Nephron progenitor cell (in vitro differentiated cells): ENCODE measurements around the gene DYRK4.
A peak's percentile ranks its signal among the peaks of the same experiment; 100 is the strongest.

Source experiments
- DNase-seq: peaks from one replicate; pipeline ENCODE4 v3.0.0; 2021
- H3K27ac Mint-ChIP-seq: 2 replicates; pipeline ENCODE4 v1.8.0; 2021; ENCODE audit warnings: mild to moderate bottlenecking, moderate library complexity, mixed read lengths
- H3K27me3 Mint-ChIP-seq: 2 replicates; pipeline ENCODE4 v1.8.0; 2021; ENCODE audit warnings: mild to moderate bottlenecking, low read depth, mixed read lengths; ENCODE audit not compliant: poor library complexity
- H3K36me3 Mint-ChIP-seq: 2 replicates; pipeline ENCODE4 v1.8.0; 2021; ENCODE audit warnings: low read depth, mixed read lengths
- H3K4me1 Mint-ChIP-seq: 2 replicates; pipeline ENCODE4 v1.8.0; 2021; ENCODE audit warnings: mixed read lengths
- H3K4me3 Mint-ChIP-seq: 2 replicates; pipeline ENCODE4 v1.8.0; 2021; ENCODE audit warnings: mild to moderate bottlenecking, moderate library complexity, mixed read lengths
- H3K9me3 Mint-ChIP-seq: 2 replicates; pipeline ENCODE4 v1.8.0; 2021; ENCODE audit warnings: mild to moderate bottlenecking, moderate library complexity, mixed read lengths
- CTCF ChIP-seq: fragments of 200-600 bp; sonication (generic); IDR thresholded peaks from 2 replicates; pipeline ENCODE4 v1.5.0; 2021; ENCODE audit warnings: antibody characterized with exemption

The DYRK4 gene

DNA sequence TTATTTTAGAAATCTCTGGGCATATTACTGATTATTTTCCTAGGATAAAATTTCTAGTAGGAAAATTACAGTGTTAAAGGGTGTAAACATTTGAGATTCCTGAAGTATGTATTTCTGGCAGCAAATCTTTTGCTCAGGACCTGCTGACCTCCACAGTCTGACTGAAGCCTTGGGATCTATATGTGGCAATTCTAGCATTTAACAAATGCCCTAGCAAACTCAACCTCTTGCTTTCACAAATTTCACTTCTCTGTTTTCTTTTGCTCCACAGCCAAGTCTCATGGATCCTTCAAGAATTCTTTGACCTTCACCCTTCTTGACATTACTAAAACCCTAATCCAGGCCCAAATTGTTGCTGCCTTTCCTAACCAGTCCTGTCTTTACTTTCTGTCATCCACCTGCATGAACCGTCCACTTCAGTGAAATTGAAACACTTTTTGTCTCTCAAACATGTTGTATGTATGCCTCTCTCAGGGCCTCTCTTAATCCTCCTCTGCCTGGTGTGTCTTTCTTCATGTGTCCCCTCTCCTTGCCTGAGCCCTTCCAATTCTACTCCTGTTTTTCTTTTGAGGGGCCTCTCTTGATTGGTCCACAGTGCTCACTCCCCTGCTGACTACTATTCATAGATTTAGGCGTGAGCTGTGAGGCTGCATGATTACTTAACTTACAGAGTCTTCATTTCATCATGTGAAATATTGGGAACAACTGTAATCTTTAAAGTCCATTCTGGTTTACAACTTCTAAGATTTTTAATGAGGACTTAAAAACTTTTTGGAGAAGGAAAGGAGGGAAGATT lies 5.1 kb upstream of the DYRK4 start:
- DNase-seq: no peak
- Mint-ChIP-seq H3K27ac (peak overlapping the region; percentile 8), H3K4me3 (no peak overlapping the region), H3K4me1 (peaks cover 4% of the 10 kb centered on the region), H3K27me3 (peaks cover 5% of the 10 kb centered on the region), H3K36me3 (peaks cover 17% of the 10 kb centered on the region), H3K9me3 (no peaks in the 10 kb centered on the region)
- no peak for TF ChIP-seq CTCF

- Mint-ChIP-seq H3K27ac (no peak overlapping the region), H3K4me1 (peaks cover 11% of the 10 kb centered on the region), H3K27me3 (peaks cover 11% of the 10 kb centered on the region), H3K36me3 (peaks cover 17% of the 10 kb centered on the region), H3K9me3 (no peaks in the 10 kb centered on the region), H3K4me3 (no peak overlapping the region)
- DNase-seq: no peak
- TF ChIP-seq CTCF: no peak
Measured at GRCh38 chr12:4557586-4557985, 4.4 kb upstream of the DYRK4 start.

DNA sequence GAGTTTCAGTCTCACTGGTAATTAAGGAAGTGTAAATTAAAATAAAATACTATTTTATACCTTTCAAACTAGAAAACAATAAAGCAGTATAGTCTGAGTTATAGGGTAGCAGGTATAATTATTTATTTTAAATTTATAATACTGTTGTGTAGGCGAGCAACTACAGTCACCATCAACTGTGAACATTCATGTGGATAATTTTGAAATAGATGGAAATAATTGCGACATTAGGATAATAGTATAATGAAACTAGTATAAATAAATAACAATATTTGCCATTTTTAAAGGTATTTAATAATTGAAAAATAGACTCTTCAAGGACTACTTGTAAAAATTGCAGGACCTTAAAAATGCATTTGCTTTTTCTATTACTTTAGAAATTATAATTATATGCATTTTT lies 3.8 kb upstream of the DYRK4 start:
- peaks cover 17% of the 10 kb centered on the region for H3K36me3 Mint-ChIP-seq
- no peak overlapping the region for H3K27ac Mint-ChIP-seq
- no peak overlapping the region for H3K4me3 Mint-ChIP-seq
- peaks cover 16% of the 10 kb centered on the region for H3K4me1 Mint-ChIP-seq
- no peak for TF ChIP-seq CTCF
- no peaks in the 10 kb centered on the region for H3K9me3 Mint-ChIP-seq
- peaks cover 15% of the 10 kb centered on the region for H3K27me3 Mint-ChIP-seq
- DNase-seq: no peak

DNA sequence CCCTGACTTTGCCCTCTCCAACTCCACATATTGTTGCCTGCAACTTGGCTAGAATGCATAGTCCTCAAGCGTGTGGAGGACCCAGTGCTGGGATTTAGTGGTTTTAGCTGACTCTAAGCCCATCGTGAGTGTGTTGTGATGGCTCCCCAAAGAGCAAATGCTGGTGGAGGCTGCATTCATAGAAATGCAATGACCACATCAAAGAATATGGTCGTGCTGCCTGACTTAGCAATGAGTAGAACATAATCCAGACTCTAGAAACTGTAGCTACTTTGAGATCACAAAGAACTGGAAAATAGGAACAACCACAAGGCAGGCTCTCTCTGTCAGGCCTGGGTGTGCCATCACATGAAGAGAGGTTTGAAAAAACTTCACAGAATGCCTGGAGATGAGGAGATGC lies 1.3 kb downstream of the DYRK4 start:
- peak overlapping the region; percentile 21 for H3K4me3 Mint-ChIP-seq
- H3K36me3 Mint-ChIP-seq: peaks cover 5% of the 10 kb centered on the region
- no peaks in the 10 kb centered on the region for H3K9me3 Mint-ChIP-seq
- peaks cover 22% of the 10 kb centered on the region for H3K27me3 Mint-ChIP-seq
- DNase-seq: no peak
- no peak for TF ChIP-seq CTCF
- H3K27ac Mint-ChIP-seq: no peak overlapping the region
- H3K4me1 Mint-ChIP-seq: peaks cover 23% of the 10 kb centered on the region

- H3K36me3 Mint-ChIP-seq: peaks cover 5% of the 10 kb centered on the region
- H3K27me3 Mint-ChIP-seq: peaks cover 22% of the 10 kb centered on the region
- H3K4me3 Mint-ChIP-seq: no peak overlapping the region
- no peak for DNase-seq
- H3K9me3 Mint-ChIP-seq: no peaks in the 10 kb centered on the region
- peaks cover 23% of the 10 kb centered on the region for H3K4me1 Mint-ChIP-seq
- TF ChIP-seq CTCF: no peak
- H3K27ac Mint-ChIP-seq: no peak overlapping the region
Measured at GRCh38 chr12:4564818-4565217, 2.8 kb downstream of the DYRK4 start.

DNA sequence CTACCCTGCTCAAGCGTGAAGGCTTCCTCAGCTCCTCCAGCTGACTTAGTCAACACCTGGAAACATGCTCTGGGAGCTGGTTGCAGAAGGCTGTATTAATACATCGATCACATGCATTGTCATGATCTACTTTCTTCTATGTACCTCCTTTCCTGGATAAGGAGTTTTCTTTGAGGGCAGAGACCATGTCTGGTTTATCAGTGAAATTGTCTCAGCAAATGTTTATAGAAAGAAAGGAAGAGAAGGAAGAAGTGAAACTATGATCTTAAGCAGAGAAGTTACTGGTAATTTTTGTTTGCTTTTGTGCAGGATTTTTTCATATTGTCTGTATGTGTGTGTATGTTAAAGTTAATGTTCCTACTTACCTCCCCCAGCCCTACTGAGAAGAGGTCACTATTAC lies 4.5 kb downstream of the DYRK4 start:
- no peaks in the 10 kb centered on the region for H3K36me3 Mint-ChIP-seq
- TF ChIP-seq CTCF: no peak
- no peaks in the 10 kb centered on the region for H3K9me3 Mint-ChIP-seq
- no peak overlapping the region for H3K27ac Mint-ChIP-seq
- DNase-seq: no peak
- H3K4me1 Mint-ChIP-seq: peaks cover 23% of the 10 kb centered on the region
- H3K4me3 Mint-ChIP-seq: no peak overlapping the region
- H3K27me3 Mint-ChIP-seq: peaks cover 22% of the 10 kb centered on the region
